ENCODE data around the gene FLACC1.

GRCh38 chr2:201271917-201272316 is 85.2 kb downstream of the FLACC1 start:
- TF ChIP-seq CTCF (IDR thresholded peaks at IDR 0.05) (no peak), PRDM15 (CRISPR knock-in tag; IDR thresholded peaks at IDR 0.05) (no peak), ATF2 (CRISPR knock-in tag; IDR thresholded peaks at IDR 0.05; ENCODE audit: borderline replicate concordance, low read depth) (no peak), E2F1 (CRISPR knock-in tag; IDR thresholded peaks at IDR 0.05) (no peak), NR1H2 (CRISPR knock-in tag; IDR thresholded peaks at IDR 0.05) (no peak), NR3C1 (CRISPR knock-in tag; conservative IDR thresholded peaks at IDR 0.05; ENCODE audit: low read depth) (no peak), HMGA2 (CRISPR knock-in tag; IDR thresholded peaks at IDR 0.05) (no peak), PRRX2 (CRISPR knock-in tag; IDR thresholded peaks at IDR 0.05) (no peak), ATF1 (CRISPR knock-in tag; IDR thresholded peaks at IDR 0.05) (no peak), TCF7 (CRISPR knock-in tag; IDR thresholded peaks at IDR 0.05; ENCODE audit: low read depth) (no peak), HMGXB4 (CRISPR knock-in tag; IDR thresholded peaks at IDR 0.05) (no peak)
